GM12801 (cell line): ENCODE measurements around the gene APOBR.

Experiments used
- TF ChIP-seq, protein P1 (sequence below): IDR thresholded peaks from one replicate; pipeline ENCODE4 v1.5.1; 2011; ENCODE audit warnings: control low read depth; ENCODE audit not compliant: insufficient read length; ENCODE audit errors: extremely low read depth

The APOBR gene

GRCh38 chr16:28504707-28505404, 10.4 kb downstream of the APOBR start:
- TF ChIP-seq, protein P1, sequence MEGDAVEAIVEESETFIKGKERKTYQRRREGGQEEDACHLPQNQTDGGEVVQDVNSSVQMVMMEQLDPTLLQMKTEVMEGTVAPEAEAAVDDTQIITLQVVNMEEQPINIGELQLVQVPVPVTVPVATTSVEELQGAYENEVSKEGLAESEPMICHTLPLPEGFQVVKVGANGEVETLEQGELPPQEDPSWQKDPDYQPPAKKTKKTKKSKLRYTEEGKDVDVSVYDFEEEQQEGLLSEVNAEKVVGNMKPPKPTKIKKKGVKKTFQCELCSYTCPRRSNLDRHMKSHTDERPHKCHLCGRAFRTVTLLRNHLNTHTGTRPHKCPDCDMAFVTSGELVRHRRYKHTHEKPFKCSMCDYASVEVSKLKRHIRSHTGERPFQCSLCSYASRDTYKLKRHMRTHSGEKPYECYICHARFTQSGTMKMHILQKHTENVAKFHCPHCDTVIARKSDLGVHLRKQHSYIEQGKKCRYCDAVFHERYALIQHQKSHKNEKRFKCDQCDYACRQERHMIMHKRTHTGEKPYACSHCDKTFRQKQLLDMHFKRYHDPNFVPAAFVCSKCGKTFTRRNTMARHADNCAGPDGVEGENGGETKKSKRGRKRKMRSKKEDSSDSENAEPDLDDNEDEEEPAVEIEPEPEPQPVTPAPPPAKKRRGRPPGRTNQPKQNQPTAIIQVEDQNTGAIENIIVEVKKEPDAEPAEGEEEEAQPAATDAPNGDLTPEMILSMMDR: no peak

DNA sequence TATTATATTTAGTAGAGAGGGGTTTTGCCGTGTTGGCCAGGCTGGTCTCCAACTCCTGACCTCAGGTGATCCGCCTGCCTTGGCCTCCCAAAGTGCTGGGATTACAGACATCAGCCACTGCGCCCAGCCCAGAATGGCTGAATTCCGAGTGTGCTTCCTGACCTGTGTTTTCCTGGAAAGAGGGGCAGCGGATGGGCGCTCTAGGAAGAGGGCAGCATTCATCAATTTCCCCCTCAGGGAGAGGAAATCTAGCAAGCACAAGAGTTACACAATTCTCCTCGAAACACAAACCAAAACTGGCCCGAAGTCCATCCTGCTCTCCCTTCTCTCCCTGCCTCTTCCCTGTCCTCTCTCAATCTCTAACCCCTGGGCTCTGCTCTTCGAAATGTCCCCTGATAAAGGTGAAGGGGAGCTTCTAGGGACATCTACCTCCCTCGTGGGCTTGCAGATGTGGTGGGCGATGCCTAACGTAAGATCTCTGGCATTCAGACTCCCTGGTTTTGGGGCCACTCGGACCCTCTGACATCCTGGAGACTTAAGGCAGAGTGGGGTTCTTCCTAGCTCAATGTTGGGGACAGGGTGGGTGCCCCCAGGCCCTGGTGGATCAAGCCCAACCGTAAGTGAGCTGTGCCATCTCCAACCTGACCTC, 11.2 kb downstream of the APOBR start:
- TF ChIP-seq, protein P1: no peak

- TF ChIP-seq, protein P1: no peak
Observed at GRCh38 chr16:28511031-28511430, 16.6 kb downstream of the APOBR start.

- TF ChIP-seq, protein P1: no peak
Observed at GRCh38 chr16:28511801-28512789, 17.7 kb downstream of the APOBR start.

DNA sequence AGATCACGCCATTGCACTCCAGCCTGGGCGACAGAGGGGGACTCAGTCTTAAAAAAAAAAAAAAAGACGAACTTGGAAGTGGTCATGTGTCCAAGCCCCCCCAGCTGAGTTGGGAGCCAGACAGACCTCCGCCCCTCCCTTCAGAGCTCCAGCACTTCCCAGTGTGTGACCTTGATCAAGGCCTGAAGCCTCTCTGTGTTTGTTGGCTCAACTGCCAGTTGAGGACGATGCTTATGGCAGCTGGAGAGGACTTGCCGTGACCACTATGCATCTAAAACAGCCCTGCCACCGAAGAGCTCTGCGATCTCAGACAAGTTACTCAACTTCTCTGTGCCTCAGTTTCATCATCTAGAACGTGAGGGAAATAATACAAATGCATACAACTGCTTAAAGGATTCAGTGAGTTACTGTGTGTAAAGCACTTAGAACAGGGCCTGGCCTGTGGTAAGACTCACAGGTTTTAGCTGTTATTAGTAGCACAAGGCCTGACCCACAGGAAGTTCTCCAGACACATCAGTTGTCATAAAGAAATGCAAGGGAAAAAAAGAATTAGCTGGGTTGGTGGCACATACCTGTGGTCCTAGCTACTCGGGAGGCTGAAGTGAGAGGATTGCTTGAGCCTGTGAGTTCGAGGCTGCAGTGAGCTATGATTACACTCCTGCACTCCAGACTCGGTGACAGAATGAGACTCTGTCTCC, 19.2 kb downstream of the APOBR start:
- TF ChIP-seq, protein P1: no peak

DNA sequence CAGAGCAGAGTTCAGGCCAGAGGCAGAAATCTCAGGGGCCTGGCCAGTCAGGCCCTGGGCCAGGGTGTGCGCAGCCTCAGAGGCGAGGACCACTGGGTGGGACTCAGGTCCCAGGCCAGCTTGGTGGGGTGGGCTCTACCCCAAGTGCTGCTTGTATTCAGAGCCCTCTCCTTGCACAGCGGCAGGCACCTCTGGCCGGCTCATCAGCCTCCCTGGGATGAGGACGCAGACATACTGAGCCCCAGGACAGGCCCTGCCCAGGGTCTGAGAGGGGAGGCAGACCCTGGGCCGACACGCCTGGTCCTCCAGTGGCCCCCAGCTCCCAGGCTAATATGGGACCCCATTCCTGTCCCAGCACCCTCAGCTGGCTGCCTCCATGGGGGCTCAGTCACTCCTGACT, 19.8 kb downstream of the APOBR start:
- TF ChIP-seq, protein P1: no peak
